Activated naive CD8-positive, alpha-beta T cell treated with anti-CD3 and anti-CD28 coated beads for 36 hours (primary cell): ENCODE measurements around the gene C11orf21. TPM values are rescaled to one million over a fixed set of nuclear protein-coding genes. Genes with fewer than 3 reads are reported as not detected.
A peak's percentile ranks its signal among the peaks of the same experiment; 100 is the strongest.

ENCODE experiments used
- DNase-seq: peaks from one replicate; pipeline ENCODE4 v3.0.0; 2021
- H3K27ac Mint-ChIP-seq: one replicate; pipeline ENCODE4 v1.8.0; 2022; ENCODE audit warnings: mild to moderate bottlenecking, moderate library complexity, mixed read lengths
- H3K27me3 Mint-ChIP-seq: one replicate; pipeline ENCODE4 v1.8.0; 2022; ENCODE audit warnings: mild to moderate bottlenecking, mixed read lengths
- H3K36me3 Mint-ChIP-seq: one replicate; pipeline ENCODE4 v1.8.0; 2021; ENCODE audit warnings: mild to moderate bottlenecking, mixed read lengths
- H3K4me1 Mint-ChIP-seq: one replicate; pipeline ENCODE4 v1.8.0; 2021; ENCODE audit warnings: mixed read lengths
- H3K4me3 Mint-ChIP-seq: one replicate; pipeline ENCODE4 v1.8.0; 2022; ENCODE audit warnings: mild to moderate bottlenecking, moderate library complexity, mixed read lengths
- H3K9me3 Mint-ChIP-seq: one replicate; pipeline ENCODE4 v1.8.0; 2022; ENCODE audit warnings: mixed read lengths
- total RNA-seq, 2 experiments: library from RNA; stranded (reverse); gene quantifications; one replicate each; pipeline ENCODE4 v1.2.3, GENCODE V29; 2021

Gene C11orf21
- total RNA-seq, 2 experiments from 2014 or later: 2.5 to 2.6 TPM

DNA sequence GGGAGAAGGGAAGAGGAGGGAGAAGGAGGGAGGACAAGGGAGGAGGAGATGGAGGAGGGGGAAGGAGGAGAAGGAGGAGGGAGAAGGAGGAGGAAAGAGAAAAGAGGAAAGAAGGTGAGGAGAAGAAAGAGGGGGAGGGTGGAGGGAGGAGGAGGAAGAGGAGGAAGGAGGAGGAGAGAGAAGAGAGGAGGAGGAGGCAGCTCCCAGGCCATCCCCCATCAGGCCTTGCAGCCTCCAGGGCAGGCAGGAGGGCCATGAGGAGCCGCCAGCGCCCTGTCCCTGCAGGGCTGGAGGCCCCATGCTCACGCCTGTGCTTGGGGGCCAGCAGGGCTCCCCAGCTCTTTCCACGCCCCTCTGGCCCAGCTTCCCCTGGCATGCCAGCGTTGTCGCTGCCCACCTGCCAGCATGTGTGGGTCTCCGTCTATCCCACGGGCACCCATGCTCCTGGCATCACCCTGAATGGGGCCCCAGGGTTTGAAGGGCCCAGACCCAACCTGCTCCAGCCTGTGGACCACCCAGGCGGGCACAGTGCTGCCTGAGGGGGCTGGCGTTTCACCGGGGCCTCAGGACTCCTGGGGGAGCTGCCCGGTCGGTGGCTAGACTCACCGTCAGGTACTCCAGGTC lies 5.3 kb upstream of the C11orf21 start:
- no peaks in the 10 kb centered on the region for H3K36me3 Mint-ChIP-seq
- no peak overlapping the region for H3K4me3 Mint-ChIP-seq
- no peak for DNase-seq
- no peaks in the 10 kb centered on the region for H3K9me3 Mint-ChIP-seq
- no peaks in the 10 kb centered on the region for H3K27me3 Mint-ChIP-seq
- H3K27ac Mint-ChIP-seq: peak overlapping the region; percentile 20
- H3K4me1 Mint-ChIP-seq: peaks cover 31% of the 10 kb centered on the region

DNA sequence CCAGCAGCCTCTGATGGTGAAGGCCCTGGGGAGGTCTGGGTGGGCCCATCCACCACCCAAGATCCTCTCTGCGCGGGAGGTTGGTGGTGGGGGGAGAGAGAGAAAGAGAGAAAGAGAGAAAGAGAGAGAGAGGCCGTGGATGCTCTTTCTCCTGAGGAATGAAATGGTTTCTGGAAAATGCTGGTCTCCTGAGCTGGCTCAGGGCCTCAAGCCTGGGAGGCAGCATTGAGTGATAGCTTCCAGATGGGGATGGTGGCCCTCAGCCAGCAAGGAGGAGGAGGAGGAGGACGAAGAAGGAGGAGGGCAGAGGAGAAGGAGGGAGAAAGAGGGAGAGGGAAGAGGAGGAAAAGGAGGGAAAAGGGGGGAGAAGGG lies 4.7 kb upstream of the C11orf21 start:
- DNase-seq: no peak
- H3K4me1 Mint-ChIP-seq: peaks cover 36% of the 10 kb centered on the region
- H3K9me3 Mint-ChIP-seq: no peaks in the 10 kb centered on the region
- no peaks in the 10 kb centered on the region for H3K27me3 Mint-ChIP-seq
- peak overlapping the region; percentile 68 for H3K4me3 Mint-ChIP-seq
- peak overlapping the region; percentile 89 for H3K27ac Mint-ChIP-seq
- H3K36me3 Mint-ChIP-seq: no peaks in the 10 kb centered on the region

DNA sequence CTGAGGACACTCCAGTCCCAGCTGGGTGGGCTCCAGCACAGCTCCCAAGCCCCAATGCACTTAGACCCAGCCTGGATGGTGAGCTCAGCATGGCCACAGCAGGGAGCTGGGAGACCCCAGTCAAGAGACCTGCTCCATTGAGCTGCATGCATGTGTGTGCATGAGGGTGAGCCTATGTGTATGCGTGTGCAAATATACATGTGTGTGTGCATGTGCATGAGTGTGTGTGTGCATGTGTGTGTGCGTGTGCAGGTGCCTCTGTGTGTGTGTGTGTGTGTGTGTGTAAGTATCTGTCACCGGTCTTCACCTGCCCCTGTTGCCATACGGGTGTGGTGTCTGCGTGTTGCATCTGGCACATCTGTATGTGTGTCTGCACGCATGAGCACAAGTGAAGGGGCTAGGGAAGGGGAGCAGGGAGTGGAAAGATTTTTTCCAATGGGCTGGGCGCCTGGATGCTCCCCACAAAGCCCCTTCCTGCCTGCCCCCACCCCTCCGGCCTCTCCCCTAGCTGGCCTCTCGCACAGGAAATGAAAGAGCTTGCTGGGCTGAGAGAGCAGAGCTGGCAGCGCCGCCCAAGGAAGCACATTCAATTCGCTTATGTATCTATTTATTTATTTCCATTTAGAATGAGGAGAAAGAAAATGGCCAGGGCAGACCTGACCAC lies 4.2 kb upstream of the C11orf21 start:
- peak overlapping the region; percentile 89 for H3K27ac Mint-ChIP-seq
- H3K27me3 Mint-ChIP-seq: no peaks in the 10 kb centered on the region
- DNase-seq: peak; percentile 38
- H3K4me1 Mint-ChIP-seq: peaks cover 38% of the 10 kb centered on the region
- no peaks in the 10 kb centered on the region for H3K36me3 Mint-ChIP-seq
- H3K4me3 Mint-ChIP-seq: peak overlapping the region; percentile 68
- H3K9me3 Mint-ChIP-seq: no peaks in the 10 kb centered on the region

DNA sequence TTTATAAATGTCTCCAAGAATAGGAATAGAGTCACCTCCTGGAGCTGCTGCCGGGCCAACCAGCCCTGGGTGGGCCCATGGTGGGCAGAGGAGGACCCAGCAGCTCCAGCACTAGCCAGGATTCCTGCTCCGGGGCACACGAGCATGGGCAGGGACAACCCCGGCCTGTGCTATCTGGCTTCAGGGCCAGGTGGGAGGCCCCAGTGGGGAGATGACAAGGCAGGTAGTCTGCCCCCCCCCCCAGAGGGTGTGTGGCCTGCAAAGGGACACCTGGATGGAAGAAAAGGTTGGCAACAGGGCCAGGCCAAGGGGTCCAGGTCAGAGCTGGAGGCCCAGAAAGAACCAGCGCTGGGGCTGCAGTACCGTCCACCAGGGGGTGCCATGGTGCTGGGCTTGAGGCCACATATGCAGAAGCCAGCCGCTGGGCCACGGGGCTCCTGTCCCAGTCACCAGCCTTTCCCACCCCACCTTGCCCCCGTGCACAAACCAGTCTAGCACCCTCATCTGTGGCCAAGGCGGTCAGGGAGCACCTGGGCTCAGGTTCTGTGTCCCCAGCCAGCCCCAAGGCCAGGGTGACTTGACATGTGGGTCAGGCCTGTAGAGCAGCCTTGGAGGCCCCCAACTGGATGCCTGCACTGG lies 3.5 kb upstream of the C11orf21 start:
- H3K27ac Mint-ChIP-seq: peak overlapping the region; percentile 67
- peak; percentile 85 for DNase-seq
- peak overlapping the region; percentile 36 for H3K4me3 Mint-ChIP-seq
- H3K36me3 Mint-ChIP-seq: no peaks in the 10 kb centered on the region
- no peaks in the 10 kb centered on the region for H3K9me3 Mint-ChIP-seq
- H3K4me1 Mint-ChIP-seq: peaks cover 43% of the 10 kb centered on the region
- no peaks in the 10 kb centered on the region for H3K27me3 Mint-ChIP-seq

DNA sequence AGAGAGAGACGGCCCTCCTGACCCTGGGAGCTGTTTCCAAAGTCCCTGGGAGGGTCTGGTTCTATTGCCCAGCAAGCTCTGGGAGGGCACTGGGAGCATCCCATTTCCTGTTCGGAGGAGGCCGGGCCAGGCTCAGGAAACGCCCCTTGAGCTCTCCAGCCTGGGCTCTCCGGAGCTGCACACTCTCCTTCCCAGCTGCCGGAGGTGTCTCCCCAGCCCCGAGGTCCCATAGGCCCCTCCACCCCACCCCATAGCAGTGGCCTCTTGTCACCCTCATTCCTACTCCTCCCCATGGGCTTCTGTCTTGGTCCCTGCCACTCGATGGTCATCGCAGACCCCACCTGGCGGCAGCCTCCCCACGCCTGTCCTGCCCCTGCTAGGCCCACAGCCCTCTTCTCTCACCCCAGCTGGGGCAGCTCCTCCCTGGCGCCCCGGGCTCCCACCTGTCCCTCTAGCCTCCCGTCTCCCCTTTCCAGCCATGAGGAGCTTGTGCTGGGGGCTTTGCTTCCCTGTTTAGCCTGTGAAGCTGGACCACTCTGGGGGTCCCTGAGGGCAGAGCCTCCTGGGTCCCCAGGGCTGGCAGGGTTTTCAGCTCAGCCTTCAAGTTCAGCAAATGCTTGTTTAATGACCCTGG lies 2.9 kb upstream of the C11orf21 start:
- H3K27me3 Mint-ChIP-seq: no peaks in the 10 kb centered on the region
- H3K27ac Mint-ChIP-seq: peak overlapping the region; percentile 67
- H3K4me1 Mint-ChIP-seq: peaks cover 45% of the 10 kb centered on the region
- H3K9me3 Mint-ChIP-seq: no peaks in the 10 kb centered on the region
- H3K36me3 Mint-ChIP-seq: no peaks in the 10 kb centered on the region
- DNase-seq: no peak
- H3K4me3 Mint-ChIP-seq: peak overlapping the region; percentile 36

DNA sequence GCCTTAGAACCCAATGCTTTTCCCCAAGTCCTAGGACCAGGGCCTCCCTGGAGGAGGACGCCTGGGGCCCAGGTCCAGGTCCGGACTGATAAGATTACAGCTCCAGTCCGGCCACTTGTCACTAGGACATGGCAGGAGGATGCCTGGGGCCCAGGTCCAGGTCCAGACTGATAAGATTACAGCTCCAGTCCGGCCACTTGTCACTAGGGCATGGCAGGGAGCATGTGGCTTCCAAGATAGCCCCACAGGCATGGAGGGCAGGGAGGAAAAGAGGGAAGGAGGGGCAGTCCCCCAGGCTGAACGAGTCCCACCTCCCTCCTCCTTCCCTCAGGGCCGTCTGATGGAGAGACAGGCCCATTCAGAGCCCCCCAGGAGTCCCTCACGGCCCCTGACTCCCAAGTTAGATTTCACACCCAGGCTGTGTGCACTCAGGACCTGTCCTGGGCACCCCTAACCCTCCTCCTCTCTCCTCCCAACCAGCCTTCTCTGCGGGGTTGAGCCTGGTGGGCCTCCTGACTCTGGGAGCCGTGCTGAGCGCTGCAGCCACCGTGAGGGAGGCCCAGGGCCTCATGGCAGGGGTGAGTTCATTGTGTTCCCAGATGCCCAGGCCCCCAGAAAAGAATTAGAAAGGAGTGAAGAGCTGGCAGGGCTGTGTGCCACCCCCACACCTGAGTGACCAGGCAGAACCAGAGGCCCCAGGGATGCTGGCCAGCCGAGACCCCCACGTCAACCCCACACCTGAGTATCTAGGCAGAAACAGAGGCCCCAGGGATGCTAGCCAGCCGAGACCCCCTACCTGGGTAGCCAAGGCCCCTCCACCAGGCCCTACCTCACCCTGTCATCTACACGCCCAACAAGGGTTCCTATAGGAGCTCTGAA lies 2.1 kb upstream of the C11orf21 start:
- H3K4me1 Mint-ChIP-seq: peaks cover 49% of the 10 kb centered on the region
- no peak for DNase-seq
- H3K9me3 Mint-ChIP-seq: no peaks in the 10 kb centered on the region
- peak overlapping the region; percentile 86 for H3K4me3 Mint-ChIP-seq
- H3K27ac Mint-ChIP-seq: peak overlapping the region; percentile 63
- no peaks in the 10 kb centered on the region for H3K27me3 Mint-ChIP-seq
- no peaks in the 10 kb centered on the region for H3K36me3 Mint-ChIP-seq

DNA sequence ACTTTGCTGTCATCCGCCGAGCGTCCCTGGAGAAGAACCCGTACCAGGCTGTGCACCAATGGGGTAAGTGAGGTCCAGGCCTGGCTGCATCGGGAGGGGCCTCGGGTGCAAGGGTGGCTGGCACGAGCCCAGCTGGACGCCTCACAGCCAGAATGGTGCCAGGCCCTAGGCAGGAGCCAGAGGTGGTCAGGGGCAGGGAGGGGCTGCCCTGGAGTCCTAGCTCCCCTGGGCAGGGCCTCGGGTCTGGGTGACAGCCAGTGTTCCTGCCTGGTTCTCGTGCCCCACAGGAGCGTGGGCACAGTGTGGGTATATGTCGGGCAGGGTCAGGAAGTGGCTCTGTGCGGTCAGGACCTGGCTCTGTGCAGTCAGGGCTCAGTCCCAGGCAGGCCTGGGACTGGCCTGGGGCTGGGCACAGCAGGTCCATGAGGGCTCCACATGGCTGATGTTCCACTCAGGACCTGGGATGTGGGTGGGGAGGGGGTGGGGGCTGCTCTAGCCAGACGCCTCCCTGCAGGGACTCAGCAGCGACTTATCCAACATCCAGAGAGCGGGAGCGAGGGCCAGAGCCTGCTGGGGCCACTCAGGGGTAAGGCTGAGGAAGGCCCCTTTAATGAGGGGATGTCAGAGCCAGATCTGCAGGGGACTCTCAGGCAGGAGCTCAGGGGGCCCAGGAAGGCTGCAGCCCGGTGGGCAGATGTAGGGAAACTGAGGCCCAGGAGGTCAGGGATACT lies 1.3 kb upstream of the C11orf21 start:
- peaks cover 50% of the 10 kb centered on the region for H3K4me1 Mint-ChIP-seq
- no peaks in the 10 kb centered on the region for H3K36me3 Mint-ChIP-seq
- H3K27ac Mint-ChIP-seq: peak overlapping the region; percentile 81
- H3K27me3 Mint-ChIP-seq: no peaks in the 10 kb centered on the region
- H3K9me3 Mint-ChIP-seq: no peaks in the 10 kb centered on the region
- H3K4me3 Mint-ChIP-seq: peak overlapping the region; percentile 86
- DNase-seq: no peak

DNA sequence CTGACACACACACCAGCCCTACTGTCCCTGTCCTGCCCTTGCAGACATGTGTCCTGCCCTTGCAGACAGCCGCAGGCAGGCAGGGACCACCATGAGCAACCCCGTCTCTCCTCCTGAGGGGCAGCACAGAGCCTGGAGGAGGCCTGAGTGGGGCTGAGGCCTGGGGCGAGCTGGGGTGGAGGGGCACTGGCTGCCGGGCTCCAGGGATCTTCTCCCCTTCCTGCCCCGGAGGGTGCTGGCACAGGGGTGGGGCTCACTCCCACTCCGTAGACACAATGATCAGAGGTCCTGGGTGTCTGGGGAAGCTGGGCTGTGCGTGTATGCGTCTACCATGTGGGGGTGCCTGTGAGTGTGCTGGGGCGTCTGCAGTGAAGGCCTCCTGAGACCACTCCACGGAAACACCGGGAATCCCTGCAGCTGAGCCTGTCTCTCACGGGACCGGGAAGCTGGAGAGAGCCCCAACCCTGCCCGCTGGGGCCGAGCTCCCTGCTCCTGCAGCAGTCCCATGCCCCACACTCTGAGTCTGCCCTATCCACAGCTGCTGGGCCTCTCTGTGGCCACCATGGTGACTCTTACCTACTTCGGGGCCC lies 683 bp upstream of the C11orf21 start:
- H3K27me3 Mint-ChIP-seq: no peaks in the 10 kb centered on the region
- H3K4me3 Mint-ChIP-seq: peak overlapping the region; percentile 86
- H3K36me3 Mint-ChIP-seq: no peaks in the 10 kb centered on the region
- H3K9me3 Mint-ChIP-seq: no peaks in the 10 kb centered on the region
- H3K4me1 Mint-ChIP-seq: peaks cover 52% of the 10 kb centered on the region
- peak; percentile 48 for DNase-seq
- H3K27ac Mint-ChIP-seq: peak overlapping the region; percentile 91

DNA sequence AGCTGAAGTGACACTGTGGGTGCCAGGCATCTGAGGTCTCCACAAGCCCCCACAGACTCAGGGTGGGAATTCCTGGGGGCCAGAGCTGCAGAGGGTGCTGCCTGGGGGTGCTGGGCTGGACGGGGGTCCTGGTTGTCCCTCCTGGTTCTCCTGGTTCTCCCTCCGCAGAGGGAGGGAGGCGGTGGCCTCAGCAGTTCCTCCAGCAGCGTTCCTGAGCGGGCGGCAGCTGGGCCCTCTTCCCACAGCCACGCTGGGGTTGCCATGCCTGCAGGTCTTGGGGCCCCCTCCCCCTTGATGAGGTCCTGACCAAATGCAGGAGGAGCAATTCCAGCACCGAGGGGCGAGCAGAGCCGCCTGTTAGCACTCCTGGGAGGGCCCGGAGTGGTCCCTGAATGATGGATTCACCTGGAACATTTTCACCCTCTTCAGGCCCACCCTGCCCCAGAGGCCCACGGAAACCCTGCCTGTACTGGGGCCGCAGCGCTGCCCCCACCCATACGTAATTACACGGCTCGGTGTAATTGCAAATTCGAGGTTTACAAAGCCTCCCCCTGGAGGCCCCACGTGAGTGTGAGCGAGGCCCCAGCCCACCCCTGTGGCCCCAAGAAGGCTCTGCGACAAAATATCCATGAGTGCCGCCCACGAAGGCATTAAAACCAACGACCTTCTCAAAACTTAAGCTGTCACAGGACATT lies 635 bp downstream of the C11orf21 start:
- Mint-ChIP-seq H3K27me3 (no peaks in the 10 kb centered on the region), H3K4me1 (peaks cover 51% of the 10 kb centered on the region), H3K9me3 (no peaks in the 10 kb centered on the region), H3K36me3 (no peaks in the 10 kb centered on the region), H3K27ac (peak overlapping the region; percentile 91), H3K4me3 (peak overlapping the region; percentile 86)
- no peak for DNase-seq

DNA sequence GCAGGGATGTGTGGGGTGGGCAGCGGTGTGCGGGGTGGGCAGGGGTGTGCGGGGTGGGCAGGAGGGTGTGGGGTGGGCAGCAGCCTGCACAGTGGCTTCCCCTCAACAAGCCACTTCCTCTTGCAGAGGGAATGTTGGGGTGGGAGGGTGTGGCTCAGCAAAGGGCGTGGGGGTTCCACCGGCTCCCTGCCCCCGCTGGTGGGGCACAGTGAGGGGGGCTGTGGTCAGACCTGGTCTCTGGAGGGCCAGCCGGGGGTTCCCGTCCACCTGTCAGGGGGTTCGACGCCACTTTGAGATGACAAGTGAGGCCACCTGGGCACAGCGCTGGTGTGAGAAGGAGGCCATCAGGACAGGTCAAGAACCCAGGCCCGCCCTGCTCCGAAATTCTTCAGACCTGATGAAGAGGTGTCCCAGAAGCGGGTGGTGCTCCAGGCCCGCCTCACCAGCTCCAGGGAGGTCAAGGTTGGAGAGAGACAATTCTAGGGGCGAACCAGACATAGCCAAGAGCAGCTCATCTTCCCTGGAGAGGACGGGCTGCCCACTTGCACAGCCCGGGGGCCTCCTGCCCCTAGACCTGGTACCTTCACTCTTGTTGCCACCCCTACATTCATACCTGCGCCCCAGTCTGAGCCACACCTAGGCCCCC lies 1.3 kb downstream of the C11orf21 start:
- peaks cover 45% of the 10 kb centered on the region for H3K4me1 Mint-ChIP-seq

DNA sequence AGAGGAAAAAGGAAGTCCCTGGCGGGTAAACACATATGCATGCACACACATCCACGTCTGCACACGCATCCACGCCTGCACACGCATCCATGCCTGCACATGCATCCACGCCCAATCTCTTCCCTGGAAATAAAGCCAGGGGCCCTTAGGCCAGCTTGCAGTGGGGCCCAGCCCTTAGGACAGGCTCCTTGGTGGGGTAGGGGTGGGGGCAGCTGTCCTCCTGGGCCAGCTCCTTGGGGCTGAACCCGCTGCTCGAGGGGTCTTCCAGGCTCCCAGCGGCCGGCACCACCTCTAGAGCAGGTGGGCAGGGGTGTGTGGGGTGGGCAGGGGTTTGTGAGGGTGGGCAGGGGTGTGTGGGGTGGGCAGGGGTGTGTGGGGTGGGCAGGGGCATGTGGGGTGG lies 1.9 kb downstream of the C11orf21 start:
- DNase-seq: no peak
- Mint-ChIP-seq H3K27ac (peak overlapping the region; percentile 70), H3K9me3 (no peaks in the 10 kb centered on the region), H3K4me1 (peaks cover 44% of the 10 kb centered on the region), H3K27me3 (no peaks in the 10 kb centered on the region), H3K36me3 (no peaks in the 10 kb centered on the region), H3K4me3 (no peak overlapping the region)

More for the DNA sequence above, 1.3 kb downstream of the C11orf21 start:
- Mint-ChIP-seq H3K4me3 (peak overlapping the region; percentile 86), H3K9me3 (no peaks in the 10 kb centered on the region), H3K36me3 (no peaks in the 10 kb centered on the region), H3K27me3 (no peaks in the 10 kb centered on the region), H3K27ac (peak overlapping the region; percentile 75)
- DNase-seq: no peak

DNA sequence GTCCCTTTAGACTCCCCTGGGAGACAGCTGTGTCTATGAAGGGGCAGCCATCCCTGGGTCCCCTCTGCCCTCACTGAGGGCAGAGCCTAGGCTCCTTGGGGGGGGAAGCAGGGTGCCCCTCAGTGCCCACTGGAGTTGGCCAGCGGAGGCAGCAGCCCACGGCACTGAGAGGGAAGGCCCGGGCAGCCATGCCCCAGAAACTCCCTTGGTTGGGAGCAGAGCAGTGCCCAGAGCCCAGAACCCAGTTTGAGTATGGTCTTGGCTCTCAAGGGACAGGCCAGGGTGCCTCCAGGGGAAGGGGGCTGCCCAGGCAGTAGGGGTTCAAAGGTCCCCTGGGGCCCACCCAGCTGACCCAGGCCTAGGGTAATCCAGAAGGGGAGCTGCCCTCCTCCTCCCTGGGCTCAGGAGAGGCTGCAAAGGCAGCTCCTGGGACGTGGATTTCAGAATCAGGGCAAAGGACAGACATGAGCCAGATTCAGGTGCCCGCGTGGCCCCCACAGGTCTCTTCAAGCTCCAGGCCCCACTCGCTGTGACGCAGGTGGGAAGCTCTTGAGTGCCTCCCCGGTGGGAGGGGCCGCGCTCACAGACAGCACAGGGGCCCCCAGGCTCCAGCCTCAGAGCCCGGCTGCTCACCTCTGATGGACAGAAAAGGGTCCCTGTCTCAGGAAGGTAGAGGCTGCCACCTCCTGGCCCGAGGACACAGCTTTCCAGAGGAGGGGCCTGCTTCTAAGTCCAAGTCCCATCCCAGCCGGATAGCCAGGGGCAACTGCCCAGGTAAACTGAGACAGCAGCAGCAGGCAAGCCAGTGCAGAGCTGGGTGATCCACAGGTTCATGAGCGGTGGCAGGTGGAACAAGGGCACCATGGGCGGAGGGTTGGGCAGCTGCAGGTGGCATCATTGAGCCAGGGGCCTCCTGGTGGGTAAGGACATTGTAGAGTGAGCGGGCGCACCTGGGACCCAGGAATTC lies 2.6 kb downstream of the C11orf21 start:
- H3K27ac Mint-ChIP-seq: peak overlapping the region; percentile 70
- H3K4me3 Mint-ChIP-seq: peak overlapping the region; percentile 61
- H3K9me3 Mint-ChIP-seq: no peaks in the 10 kb centered on the region
- H3K36me3 Mint-ChIP-seq: no peaks in the 10 kb centered on the region
- peak; percentile 47 for DNase-seq
- no peaks in the 10 kb centered on the region for H3K27me3 Mint-ChIP-seq
- peaks cover 45% of the 10 kb centered on the region for H3K4me1 Mint-ChIP-seq
